GM06990 (cell line): ENCODE measurements around the gene C2CD2.
A peak's percentile ranks its signal among the peaks of the same experiment; 100 is the strongest.

Experiments
- DNase-seq: peaks from one replicate; pipeline ENCODE4 v3.0.0-alpha.2; 2011; ENCODE audit not compliant: insufficient read length; ENCODE audit errors: extremely low read depth
- H3K27me3 ChIP-seq: replicated peaks from 2 replicates; pipeline ENCODE4 v1.6.0; 2011; ENCODE audit warnings: low read length; ENCODE audit not compliant: control insufficient read depth, insufficient read depth
- H3K36me3 ChIP-seq: 2 replicates; pipeline ENCODE4 v1.5.1; 2011; ENCODE audit warnings: low read length; ENCODE audit not compliant: control insufficient read depth, insufficient read depth
- H3K4me3 ChIP-seq: replicated peaks from 2 replicates; pipeline ENCODE4 v1.5.1; 2011; ENCODE audit warnings: low read depth, mild to moderate bottlenecking, control low read depth, low read length
- TF ChIP-seq, protein P1 (sequence below): IDR thresholded peaks from 2 replicates; pipeline ENCODE4 v1.5.1; 2011; ENCODE audit warnings: low read length, control low read depth, mild to moderate bottlenecking, inconsistent platforms; ENCODE audit not compliant: insufficient read depth, poor library complexity, severe bottlenecking

C2CD2 gene

GRCh38 chr21:41873426-41873825 is 80.4 kb downstream of the C2CD2 start:
- Histone ChIP-seq H3K4me3 (no peak overlapping the region), H3K27me3 (no peaks in the 10 kb centered on the region), H3K36me3 (no peaks in the 10 kb centered on the region; the same call in 1 of the 2 replicates)
- no peak for DNase-seq
- TF ChIP-seq, protein P1, sequence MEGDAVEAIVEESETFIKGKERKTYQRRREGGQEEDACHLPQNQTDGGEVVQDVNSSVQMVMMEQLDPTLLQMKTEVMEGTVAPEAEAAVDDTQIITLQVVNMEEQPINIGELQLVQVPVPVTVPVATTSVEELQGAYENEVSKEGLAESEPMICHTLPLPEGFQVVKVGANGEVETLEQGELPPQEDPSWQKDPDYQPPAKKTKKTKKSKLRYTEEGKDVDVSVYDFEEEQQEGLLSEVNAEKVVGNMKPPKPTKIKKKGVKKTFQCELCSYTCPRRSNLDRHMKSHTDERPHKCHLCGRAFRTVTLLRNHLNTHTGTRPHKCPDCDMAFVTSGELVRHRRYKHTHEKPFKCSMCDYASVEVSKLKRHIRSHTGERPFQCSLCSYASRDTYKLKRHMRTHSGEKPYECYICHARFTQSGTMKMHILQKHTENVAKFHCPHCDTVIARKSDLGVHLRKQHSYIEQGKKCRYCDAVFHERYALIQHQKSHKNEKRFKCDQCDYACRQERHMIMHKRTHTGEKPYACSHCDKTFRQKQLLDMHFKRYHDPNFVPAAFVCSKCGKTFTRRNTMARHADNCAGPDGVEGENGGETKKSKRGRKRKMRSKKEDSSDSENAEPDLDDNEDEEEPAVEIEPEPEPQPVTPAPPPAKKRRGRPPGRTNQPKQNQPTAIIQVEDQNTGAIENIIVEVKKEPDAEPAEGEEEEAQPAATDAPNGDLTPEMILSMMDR = no peak

DNA sequence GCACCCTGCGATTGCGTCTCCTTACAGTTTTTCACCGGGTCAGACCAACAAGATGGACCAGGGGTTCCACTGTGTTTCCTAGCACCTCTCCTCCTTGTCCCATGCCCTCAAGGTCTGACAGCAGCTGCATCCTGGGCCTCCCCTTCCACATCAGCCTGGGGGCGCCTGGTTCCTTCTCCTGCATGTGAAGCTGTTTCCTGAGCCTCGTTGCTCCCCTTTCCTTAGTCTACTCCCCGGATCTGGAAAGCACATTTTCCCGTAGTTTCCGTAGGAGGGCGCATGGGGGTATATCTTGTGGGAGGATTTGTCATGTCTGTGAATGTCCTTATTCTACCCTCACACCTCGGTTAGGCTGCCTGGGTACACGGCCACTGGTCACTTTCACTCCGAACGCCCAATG is 80.8 kb downstream of the C2CD2 start:
- DNase-seq = no peak
- TF ChIP-seq, protein P1 = no peak
- Histone ChIP-seq H3K27me3 (no peaks in the 10 kb centered on the region), H3K4me3 (no peak overlapping the region), H3K36me3 (no peaks in the 10 kb centered on the region; the same call in 1 of the 2 replicates)

DNA sequence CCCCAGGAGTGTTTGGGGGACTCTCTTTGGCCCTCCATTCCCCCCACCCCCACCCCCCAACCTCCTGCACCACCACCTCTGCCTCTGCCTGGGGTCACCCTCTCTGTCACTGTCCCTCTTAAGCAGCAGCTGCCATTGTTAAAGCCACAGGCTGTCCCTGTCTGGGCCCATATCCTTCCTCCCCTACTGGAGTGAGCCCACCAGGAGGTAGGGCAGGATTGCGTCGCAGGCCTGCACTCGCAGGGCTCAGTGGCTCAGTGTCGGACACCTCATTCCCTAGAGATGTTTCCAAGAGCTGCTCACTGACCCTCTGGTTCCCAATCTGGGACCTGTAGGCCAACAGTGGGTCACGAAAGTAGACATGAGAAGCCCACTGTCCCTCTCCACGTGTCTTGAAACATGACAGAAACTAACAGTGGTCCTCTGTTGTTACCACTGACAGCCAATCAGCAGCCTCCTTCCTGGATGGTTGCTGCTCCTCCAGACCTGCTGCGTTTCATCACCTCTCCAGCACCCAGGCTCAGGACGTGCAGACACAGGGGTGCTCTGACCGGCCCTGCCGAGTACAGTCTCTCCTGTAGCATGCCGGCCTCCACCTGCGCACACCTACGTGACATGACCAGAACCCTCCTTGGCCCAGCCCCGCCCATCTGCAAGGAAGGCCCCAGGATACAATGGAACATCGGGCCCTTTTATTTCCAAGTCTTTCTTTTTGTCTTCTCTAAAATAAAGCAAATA is 82.4 kb downstream of the C2CD2 start:
- no peak for DNase-seq
- TF ChIP-seq, protein P1 = no peak
- Histone ChIP-seq H3K4me3 (no peak overlapping the region), H3K36me3 (no peaks in the 10 kb centered on the region), H3K27me3 (no peaks in the 10 kb centered on the region)

DNA sequence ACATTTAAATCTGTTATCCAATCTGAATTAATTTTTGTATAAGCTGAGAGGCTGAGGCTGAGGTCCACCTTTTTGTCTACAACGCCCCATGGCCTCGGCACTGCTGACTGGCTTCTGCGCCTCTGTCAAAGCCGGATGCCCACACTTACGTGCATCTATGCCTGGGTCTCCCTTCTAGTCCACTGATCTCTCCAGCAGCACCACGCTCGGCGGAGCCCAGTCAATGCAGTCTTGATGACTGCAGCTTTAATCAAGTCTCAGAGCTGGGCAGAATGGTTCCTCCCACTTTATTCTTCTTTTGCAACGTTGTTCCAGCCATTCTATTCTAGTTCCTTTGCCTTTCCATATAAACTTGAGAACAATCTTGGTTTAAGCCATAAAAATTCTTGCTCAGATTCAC is 84.0 kb downstream of the C2CD2 start:
- no peaks in the 10 kb centered on the region for H3K36me3 ChIP-seq
- TF ChIP-seq, protein P1 = no peak
- DNase-seq = no peak
- H3K4me3 ChIP-seq = no peak overlapping the region
- H3K27me3 ChIP-seq = no peaks in the 10 kb centered on the region

DNA sequence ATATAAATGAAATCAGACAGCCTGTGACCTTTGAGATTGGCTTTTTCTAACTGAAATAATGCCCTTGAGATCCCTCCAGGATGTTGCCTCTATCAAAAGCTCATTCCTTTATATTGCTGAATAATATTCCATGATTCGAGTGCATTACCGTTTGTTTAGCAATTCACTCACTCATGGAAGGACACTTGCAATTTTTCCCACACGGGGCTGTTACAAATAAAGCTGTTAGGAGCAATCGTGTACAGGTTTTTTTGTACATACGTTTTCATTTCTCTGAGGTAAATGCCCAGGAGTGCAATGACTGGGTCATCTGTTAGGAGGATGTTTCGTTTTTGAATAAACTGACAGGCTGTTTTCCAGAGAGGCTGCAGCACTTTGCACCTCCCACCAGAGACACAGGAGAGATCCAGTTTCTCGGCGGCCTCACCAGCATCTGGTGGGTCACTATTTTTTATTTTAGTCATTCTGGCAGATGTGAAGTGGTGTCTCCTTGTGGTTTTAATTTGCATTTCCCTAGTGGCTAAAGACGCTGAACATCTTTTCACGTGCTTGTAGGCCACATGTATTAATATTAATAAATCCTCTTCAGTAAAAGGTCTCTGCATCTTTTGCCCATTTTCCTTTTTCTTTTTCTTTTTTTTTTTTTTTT is 85.6 kb downstream of the C2CD2 start:
- peak; percentile 59 for DNase-seq
- Histone ChIP-seq H3K4me3 (peak overlapping the region; percentile 32), H3K36me3 (no peaks in the 10 kb centered on the region)

More for the DNA sequence above, 85.6 kb downstream of the C2CD2 start:
- TF ChIP-seq, protein P1 = no peak
- no peaks in the 10 kb centered on the region for H3K27me3 ChIP-seq
